Kidney glomerular epithelial cell (primary cell): ENCODE measurements around the gene RIPPLY2.
"Not testable (repeated sequence)": the region's sequence is repeated elsewhere in the genome, so short reads cannot be mapped to it uniquely, and the experiment has no call there.

Experiments
- DNase-seq: peaks from one replicate; lab custom pipeline; 2025; lab: John Stamatoyannopoulos, UW

Gene RIPPLY2

GRCh38 chr6:83860359-83860755 is 7.2 kb downstream of the RIPPLY2 start:
- no peak for DNase-seq

DNA sequence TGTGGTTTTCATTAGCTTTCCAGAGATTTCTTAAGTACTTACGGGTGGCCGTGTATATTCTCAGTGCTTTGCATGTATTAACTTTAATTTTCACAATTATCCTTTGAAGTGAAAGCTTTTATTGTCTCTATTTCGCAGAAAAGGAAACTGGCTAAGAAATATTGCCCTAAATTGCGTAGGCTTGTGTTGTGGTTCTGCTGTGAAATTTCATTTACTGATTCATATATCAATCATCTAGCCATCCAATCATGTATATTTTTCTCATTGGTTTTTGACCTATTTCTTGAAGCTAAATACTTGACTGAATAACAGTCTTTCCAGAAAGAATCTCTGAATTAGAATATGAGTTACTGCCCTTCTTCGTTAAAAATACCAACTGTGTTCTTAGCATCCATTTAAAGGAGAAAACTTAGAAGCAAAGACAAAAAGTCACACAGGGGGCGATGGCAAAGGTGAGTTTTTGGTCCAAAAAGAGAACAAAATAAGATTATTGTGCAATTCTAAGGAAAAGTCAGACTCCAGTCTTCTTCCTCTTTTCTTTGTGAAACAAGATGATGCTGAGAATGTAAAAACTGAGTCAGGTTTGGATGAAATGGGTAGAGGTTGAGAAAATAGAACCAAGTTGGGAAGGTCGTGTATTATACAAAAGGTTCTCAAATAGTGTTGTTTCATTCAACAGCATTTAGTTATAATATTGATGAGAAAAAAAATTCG is 7.8 kb downstream of the RIPPLY2 start:
- no peak for DNase-seq

DNA sequence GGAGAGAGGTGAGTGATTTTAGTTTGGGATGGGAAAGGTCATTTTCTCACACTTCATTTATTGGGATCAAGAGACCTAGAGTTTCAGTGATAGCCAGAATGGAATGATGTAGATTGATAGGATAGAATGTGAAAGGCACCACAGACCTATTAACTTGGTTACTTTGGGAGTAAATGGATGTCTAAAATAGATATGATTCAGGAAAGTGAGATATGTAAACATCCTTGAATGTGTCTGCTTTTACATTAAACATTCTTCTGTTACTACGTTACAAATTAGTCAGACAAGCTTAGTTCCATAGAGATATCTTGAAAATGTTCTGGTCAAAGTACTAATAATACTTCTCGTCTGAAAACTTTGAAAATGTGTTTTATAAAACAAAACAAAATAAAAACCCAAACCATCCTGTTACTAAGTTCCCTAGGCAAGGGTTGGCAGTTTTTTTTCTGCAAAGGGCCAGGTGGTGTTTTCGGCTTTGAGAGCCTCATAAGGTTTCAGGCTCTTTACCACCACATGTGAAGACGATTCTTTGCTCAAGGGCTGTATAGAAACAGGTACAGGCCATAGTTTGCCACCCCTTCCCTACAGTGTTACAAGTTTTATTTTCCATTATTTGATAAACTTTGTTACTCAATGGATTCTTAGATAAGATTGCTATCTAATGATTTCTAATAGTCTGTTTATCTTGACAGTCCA is 9.8 kb downstream of the RIPPLY2 start:
- no peak for DNase-seq

GRCh38 chr6:83867043-83867442 is 13.9 kb downstream of the RIPPLY2 start:
- no peak for DNase-seq

DNA sequence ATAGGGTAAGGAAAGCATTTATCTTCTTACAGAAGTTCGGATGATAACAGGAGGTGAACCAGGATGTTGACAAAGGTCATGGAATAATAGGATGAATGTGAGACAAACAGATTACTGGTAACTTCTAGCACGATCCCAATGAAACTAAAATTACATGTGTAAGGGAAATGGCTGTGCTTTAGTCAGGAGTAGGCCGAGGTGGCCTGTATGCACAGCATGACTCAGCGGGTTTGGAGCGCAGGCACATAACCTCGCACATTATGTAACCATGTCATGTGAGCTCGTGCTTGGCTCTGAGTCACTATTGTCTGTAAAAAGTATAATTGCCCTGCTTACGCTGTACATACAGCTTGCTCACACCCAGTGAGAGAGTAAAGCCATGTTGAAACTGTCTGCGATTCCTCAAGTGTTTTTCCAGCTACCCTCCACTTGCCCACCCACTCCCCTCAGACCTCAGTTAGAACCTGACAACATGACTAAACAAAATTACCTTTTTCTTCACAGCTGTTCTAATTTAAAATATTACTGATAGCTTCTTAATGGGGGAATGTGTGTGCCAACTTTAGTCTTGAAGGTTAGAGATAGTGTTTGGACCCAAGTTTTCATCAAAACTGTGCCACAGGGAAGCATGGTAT is 14.5 kb downstream of the RIPPLY2 start:
- DNase-seq: no peak

DNA sequence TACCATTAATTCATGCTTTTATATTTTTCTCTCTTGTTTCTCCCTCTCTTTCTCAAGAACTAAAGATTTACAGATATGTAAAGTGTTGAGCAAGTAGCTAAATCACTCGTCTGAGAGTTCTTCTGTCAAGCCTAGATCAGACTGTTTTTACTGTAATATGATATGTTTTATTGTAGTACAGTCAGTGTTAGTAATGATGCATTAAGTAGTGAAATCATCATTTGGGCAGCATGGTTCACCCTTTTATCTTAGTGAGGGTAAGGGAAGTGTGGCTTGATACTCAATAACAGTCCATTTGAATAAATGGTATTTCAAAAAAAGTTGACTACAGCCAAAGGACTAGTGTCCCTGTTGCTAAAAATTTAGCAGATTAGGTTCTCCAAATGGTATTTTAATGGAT is 15.5 kb downstream of the RIPPLY2 start:
- peak; percentile 82 for DNase-seq

DNA sequence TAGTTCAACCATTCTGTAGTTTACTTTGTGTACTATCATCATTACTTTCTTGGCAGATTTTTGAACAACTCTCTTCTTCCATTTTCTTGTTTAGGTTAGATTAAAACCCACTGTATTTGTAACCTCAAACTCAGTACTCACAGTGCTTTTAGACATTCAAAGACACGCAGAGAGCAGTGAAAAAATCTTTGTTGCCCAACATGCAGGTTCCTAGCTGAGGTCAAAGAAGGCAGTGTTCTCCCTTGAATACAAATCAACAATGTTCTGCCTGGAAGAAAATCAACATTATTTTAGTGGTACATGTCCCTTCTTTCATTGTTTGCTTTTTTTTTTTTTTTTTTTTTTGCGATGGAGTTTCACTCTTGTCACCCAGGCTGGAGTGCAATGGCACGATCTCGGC is 17.5 kb downstream of the RIPPLY2 start:
- DNase-seq: no peak

GRCh38 chr6:83872386-83873118 is 19.4 kb downstream of the RIPPLY2 start:
- DNase-seq: no peak

DNA sequence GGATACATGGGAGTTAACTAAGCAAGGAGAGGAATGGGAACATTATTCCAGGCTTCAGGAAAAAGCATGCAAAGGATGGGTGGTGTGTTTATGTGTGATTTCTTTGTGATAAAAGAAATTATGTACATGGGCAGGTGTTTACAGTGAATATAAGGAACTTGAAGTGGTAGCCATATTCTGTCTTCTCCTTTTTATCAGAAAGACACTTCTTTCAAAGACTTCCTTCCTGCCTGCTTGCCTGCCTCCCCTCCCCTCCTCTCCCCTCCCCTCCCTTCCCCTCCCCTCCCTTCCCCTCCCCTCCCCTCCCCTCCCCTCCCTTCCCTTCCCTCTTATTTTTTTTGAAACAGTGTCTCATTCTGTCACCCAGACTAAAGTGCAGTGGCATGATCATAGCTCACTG is 20.7 kb downstream of the RIPPLY2 start:
- DNase-seq: no peak

DNA sequence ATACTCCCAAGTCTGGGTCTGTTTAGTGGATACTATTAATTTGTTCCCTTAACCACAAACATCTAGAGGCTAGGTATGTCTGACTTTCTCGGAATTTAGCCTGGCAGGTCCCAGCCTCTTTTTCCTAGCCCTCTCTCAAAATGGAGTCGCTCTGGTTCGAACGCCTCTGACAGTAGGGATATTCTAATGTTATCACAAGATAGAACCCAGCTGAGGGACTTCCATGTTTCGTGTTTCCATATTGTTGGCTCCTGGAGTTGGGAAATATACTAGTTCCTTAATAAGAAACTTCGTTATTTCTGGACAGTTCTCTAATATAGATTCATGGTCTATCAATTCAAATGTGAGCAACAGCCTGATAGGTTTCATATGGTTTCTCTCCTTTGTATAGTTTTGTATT is 22.7 kb downstream of the RIPPLY2 start:
- no peak for DNase-seq

- no peak for DNase-seq
These were observed 25.9 kb downstream of the RIPPLY2 start for GRCh38 chr6:83878902-83879644.

DNA sequence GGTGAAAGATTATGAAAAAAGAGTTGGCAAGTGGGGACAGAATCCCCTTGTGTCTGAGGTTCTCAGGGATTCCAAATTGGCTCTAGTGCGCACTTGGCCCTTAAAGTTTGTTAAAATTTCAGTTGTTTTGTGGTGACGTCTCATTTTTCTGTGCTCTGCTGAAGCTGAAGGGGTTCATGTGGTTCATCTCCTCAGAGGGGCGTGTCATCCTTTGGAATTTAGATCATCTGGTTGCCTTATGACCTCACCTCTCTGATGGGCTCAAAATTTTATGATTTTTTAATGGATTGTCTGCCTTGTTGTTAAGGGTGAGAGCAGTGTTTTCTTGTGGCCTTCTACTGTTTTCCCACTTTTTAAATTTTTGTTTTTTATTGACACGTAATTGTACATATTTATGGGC is 26.6 kb downstream of the RIPPLY2 start:
- no peak for DNase-seq

- no peak for DNase-seq
These were observed 30.1 kb downstream of the RIPPLY2 start for GRCh38 chr6:83883240-83883639.

DNA sequence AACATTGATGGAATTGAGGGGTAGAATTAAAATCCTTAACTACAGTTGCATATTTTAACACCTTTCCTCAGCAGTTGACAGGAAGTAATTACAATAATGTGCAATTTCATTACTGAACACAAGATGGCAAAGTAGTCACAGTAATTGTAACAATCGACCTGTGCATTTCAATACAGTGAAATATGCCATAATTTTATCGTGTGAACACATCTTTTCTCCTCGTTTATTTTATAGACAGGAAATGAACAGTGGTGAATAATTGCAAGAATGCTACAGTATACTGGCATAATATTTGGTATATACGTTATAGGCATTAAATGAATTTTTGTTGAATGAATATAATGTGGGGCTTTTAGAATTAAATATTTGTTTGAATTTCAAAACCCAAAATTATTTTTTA is 31.4 kb downstream of the RIPPLY2 start:
- DNase-seq: peak; percentile 59

DNA sequence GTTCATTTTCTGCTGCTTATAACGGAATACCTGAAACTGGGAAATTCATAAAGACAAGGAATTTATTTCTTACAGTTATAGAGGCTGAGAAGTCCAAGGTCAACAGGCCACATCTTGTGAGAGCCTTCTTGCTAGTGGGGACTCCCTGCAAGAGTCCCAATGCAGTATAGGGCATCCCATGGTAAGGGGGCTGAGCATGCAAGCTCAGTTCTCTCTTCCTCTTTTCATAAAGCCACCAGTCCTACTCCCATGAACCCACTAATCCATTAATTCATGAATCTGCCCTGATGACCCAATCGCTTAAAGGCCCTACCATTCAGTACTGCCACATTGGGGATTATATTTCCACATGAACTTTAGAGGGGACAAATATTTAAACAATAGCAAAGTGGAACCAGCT is 32.8 kb downstream of the RIPPLY2 start:
- no peak for DNase-seq

DNA sequence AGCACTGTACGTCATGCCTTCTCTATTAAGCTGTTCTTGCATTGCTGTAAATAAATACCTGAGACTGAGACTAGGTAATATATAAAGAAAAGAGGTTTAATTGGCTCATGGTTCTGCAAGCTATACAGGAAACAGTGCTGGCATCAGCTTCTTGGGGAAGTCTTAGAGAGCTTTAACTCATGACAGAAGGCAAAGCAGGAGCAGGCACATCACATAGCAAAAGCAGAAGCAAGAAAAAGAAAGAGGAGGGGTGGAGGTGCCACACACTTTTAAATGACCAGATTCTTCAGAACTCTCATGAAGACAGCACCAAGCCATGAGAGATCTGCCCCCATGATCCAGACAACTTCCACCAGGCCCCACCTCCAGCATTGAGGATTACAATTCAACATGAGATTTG is 36.5 kb downstream of the RIPPLY2 start:
- DNase-seq: no peak

GRCh38 chr6:83890520-83890919 is 37.4 kb downstream of the RIPPLY2 start:
- DNase-seq: no peak

- no peak for DNase-seq
These were observed 38.4 kb downstream of the RIPPLY2 start for GRCh38 chr6:83891586-83891985.

- DNase-seq: no peak
These were observed 39.9 kb downstream of the RIPPLY2 start for GRCh38 chr6:83893024-83893423.

DNA sequence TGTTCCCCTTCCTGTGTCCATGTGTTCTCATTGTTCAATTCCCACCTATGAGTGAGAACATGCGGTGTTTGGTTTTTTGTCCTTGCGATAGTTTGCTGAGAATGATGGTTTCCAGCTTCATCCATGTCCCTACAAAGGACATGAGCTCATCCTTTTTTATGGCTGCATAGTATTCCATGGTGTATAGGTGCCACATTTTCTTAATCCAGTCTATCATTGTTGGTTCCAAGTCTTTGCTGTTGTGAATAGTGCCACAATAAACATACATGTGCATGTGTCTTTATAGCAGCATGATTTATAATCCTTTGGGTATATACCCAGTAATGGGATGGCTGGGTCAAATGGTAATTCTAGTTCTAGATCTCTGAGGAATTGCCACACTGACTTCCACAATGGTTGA is 43.9 kb downstream of the RIPPLY2 start:
- not testable (repeated sequence) for DNase-seq

- no peak for DNase-seq
These were observed 48.5 kb downstream of the RIPPLY2 start for GRCh38 chr6:83901624-83902023.

DNA sequence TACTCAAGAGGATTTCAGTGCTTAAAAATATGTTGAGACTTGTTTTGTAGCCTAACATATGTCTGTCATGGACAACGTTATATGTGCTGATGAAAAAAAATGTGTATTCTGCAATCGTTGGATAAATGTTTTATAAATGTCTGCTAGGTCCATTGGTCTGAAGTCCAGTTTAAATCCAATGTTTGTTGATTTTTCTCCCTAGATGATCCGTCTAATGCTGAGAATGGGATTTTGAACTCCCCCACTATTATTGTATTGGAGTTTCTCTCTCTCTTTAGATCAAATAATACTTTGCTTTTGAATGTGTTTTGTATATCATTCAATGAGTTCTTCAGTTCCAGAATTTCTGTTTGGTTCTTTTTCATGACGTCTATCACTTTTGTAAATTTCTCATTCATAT is 51.2 kb downstream of the RIPPLY2 start:
- DNase-seq: no peak
